ENCODE data around the gene AFAP1. TPM values are rescaled to one million over a fixed set of nuclear protein-coding genes. Genes with fewer than 3 reads are reported as not detected.

The AFAP1 gene
- total and polyA plus RNA-seq, 2 donors (not counting 3 experiments of a cell fraction or from before 2014, with no cell fraction given): 32.3 to 103 TPM

DNA sequence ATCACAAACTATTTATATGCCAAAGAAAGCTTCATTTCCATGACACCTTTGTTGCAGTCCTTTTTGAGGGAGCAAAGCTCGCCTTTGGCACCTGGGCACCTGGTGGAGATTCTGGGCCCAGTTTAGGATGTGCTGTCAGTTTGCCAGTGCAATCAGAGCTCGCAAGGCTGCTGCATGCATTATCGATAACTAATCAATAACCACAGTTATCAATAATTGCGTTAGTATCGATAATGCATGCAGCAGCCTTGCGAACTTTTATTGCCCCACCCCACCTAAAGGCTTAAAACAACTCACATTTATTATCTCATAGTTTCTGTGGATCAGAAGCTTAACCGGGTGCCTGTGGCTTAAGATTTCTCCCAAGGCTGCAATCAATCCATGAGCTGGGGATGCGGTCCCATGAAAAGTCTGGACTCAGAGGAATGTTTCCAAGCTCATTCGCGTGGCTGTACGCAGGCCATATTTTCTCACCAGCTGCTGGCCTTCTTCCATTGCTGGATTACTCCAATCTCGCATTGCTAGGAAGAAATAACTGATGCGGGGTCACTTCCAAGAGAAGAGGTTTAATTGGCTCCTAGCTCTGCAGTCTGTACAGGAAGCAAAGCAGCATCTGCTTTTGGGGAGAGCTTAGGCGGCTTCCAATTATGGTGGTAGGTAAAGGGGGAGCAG lies 6.2 kb upstream of the AFAP1 start:
- Histone ChIP-seq H2AFZ (ENCODE audit: low read depth, low read length) (no peak overlapping the region), H3K79me2 (ENCODE audit: control insufficient read depth, insufficient read depth, low read length) (no peaks in the 10 kb centered on the region), H3K36me3 (ENCODE audit: control insufficient read depth in 2 of 2, extremely low read depth in 1 of 2, insufficient read depth in 2 of 2, low read length in 2 of 2) (no peaks in the 10 kb centered on the region), H3K27ac (ENCODE audit: insufficient read depth, low read depth, low read length) (no peak overlapping the region), H3K9me1 (replicated peaks; ENCODE audit: control insufficient read depth, extremely low read depth, insufficient read depth, low read length) (no peaks in the 10 kb centered on the region), H3K4me1 (ENCODE audit: control insufficient read depth, extremely low read depth, insufficient read depth, low read length) (no peaks in the 10 kb centered on the region), H3K9ac (replicated peaks; ENCODE audit: extremely low read depth, insufficient read depth, low read length) (no peak overlapping the region), H3K4me2 (ENCODE audit: insufficient read depth, low read length) (no peak overlapping the region), H3K27me3 (ENCODE audit: control insufficient read depth in 2 of 2, insufficient read depth in 2 of 2, low read length in 2 of 2) (no peaks in the 10 kb centered on the region), H4K20me1 (replicated peaks; ENCODE audit: control insufficient read depth, extremely low read depth, insufficient read depth, low read length) (no peaks in the 10 kb centered on the region), H3K9me3 (replicated peaks; ENCODE audit: control insufficient read depth, insufficient read depth, low read length) (no peaks in the 10 kb centered on the region), H3K4me3 (replicated peaks in 1 of 3; ENCODE audit: insufficient read depth in 1 of 3, low read depth in 1 of 3, low read length in 3 of 3) (no peak overlapping the region)
- TF ChIP-seq, protein P1, sequence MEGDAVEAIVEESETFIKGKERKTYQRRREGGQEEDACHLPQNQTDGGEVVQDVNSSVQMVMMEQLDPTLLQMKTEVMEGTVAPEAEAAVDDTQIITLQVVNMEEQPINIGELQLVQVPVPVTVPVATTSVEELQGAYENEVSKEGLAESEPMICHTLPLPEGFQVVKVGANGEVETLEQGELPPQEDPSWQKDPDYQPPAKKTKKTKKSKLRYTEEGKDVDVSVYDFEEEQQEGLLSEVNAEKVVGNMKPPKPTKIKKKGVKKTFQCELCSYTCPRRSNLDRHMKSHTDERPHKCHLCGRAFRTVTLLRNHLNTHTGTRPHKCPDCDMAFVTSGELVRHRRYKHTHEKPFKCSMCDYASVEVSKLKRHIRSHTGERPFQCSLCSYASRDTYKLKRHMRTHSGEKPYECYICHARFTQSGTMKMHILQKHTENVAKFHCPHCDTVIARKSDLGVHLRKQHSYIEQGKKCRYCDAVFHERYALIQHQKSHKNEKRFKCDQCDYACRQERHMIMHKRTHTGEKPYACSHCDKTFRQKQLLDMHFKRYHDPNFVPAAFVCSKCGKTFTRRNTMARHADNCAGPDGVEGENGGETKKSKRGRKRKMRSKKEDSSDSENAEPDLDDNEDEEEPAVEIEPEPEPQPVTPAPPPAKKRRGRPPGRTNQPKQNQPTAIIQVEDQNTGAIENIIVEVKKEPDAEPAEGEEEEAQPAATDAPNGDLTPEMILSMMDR (IDR thresholded peaks at IDR 0.05; ENCODE audit: extremely low read depth in 1 of 2, insufficient read depth in 1 of 2, low read depth in 1 of 2, low read length in 2 of 2): no peak
- TF ChIP-seq EZH2 (IDR thresholded peaks at IDR 0.05; ENCODE audit: borderline replicate concordance, low read depth, low read length, severe bottlenecking): no peak
- no peak for TF ChIP-seq MAX (IDR thresholded peaks at IDR 0.05; ENCODE audit: insufficient read depth, insufficient read length)
- POLR2A ChIA-PET: no interaction called here
- DNase-seq (ENCODE audit: low read depth, low spot score) (no peak), FAIRE-seq (no peak)
- BruUV-seq (replicated peaks): no TSS peak
- intact Hi-C loops (cut with micrococcal nuclease): no loop called here
- dilution Hi-C loops (cut with MboI; ENCODE audit: extremely low pct_ligation_motif_present, low sequenced_read_pairs): no loop called here
- CTCF ChIA-PET: interaction anchor here (1.0 to 1.3 kb wide), 3 partner anchors 11 to 50 kb away, joined by 3 to 4 read pairs (median 3); no protein-coding TSS in a partner anchor
